ENCODE data around the gene PLXNA2. TPM values are rescaled to one million over a fixed set of nuclear protein-coding genes. Genes with fewer than 3 reads are reported as not detected.

The PLXNA2 gene
- total and polyA plus RNA-seq, 7 donors = 2.4 to 16.1 (median 6.4) TPM

DNA sequence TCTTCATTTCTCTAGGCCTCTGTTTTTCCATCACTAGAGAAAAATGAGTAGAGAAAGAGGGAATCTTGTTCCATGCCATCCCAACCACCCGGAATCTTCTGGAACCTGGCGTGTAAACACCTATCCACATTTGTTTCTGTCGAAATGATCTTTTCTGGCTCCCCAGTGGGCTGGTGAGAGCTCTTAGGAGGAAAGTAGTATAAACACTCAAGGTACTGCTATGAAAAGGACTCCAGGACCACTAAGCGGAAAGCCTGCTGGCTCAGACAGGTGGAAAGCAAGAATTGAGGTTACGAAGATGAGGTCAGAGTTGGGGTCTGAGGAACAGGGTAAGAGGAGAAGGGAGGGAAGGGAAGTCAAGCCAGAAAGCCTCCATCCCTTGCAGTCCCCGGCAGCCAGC, 90.8 kb downstream of the PLXNA2 start:
- peak; percentile 2 for DNase-seq
- 90 to 92% methylated on average over 6 of the region's 6 CpGs for WGBS, 2 donors
- H3K9me3 ChIP-seq = no peaks in the 10 kb centered on the region
- no peak overlapping the region for H3K4me3 ChIP-seq
- intact Hi-C loops (cut with DNase I) = no loop called here
- peaks cover 0 to 64% (median 48%) of the 10 kb centered on the region in 4 donors for H3K4me1 ChIP-seq
- H3K27ac ChIP-seq = peak overlapping the region in 1 of 4 donors; percentile 3
- no peak for TF ChIP-seq POLR2A (IDR thresholded peaks at IDR 0.05)
- TF ChIP-seq, protein P1, sequence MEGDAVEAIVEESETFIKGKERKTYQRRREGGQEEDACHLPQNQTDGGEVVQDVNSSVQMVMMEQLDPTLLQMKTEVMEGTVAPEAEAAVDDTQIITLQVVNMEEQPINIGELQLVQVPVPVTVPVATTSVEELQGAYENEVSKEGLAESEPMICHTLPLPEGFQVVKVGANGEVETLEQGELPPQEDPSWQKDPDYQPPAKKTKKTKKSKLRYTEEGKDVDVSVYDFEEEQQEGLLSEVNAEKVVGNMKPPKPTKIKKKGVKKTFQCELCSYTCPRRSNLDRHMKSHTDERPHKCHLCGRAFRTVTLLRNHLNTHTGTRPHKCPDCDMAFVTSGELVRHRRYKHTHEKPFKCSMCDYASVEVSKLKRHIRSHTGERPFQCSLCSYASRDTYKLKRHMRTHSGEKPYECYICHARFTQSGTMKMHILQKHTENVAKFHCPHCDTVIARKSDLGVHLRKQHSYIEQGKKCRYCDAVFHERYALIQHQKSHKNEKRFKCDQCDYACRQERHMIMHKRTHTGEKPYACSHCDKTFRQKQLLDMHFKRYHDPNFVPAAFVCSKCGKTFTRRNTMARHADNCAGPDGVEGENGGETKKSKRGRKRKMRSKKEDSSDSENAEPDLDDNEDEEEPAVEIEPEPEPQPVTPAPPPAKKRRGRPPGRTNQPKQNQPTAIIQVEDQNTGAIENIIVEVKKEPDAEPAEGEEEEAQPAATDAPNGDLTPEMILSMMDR (IDR thresholded peaks at IDR 0.05) = no peak
- no peak for TF ChIP-seq EP300 (IDR thresholded peaks at IDR 0.05)
- no peak for TF ChIP-seq POLR2AphosphoS5 (IDR thresholded peaks at IDR 0.05)
- H3K27me3 ChIP-seq = no peaks in the 10 kb centered on the region
- H3K36me3 ChIP-seq = no peaks in the 10 kb centered on the region

DNA sequence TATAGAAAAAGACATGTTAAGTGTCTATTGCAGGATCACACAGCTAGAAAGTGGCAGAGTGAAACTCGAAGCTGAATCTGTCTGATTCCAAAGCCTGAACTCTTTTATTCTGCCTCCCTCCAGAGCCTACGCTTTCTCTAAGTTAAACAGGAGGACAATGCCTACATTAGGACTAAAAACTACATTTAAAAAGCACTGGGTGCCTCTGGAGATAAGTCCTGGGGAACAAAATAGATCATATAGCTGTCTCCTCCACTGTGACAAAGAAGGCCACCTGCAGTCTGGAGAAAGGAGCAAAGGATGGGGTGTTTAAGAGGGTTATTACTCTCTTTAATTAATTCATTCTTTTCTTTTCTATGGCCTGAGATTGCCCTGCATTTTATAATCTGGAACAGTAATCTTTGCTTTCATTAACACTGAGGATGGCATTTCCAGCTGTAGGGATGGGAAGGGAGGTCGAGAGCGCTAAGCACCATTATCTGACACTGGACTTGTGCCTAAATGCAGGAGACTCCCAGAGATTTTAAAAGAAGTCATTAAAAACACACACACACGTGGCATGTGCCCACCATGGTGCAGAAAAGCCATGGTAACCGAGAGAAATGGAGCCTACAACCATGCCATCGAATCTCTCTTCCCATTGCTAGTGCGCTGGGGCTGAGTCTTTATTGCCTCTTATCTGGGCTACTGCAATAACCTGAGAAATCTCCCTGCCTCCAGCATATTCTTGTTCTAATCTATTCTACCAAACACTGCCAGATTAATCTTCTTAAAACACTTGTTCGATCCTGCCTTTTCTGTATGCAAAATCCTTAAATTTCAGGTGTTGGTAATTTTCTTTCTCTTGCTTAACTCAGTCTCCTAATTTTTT, 92.2 kb downstream of the PLXNA2 start:
- H3K4me1 ChIP-seq = peaks cover 0 to 50% (median 40%) of the 10 kb centered on the region in 4 donors
- intact Hi-C loops (cut with DNase I) = no loop called here
- H3K36me3 ChIP-seq = no peaks in the 10 kb centered on the region
- no peaks in the 10 kb centered on the region for H3K27me3 ChIP-seq
- H3K27ac ChIP-seq = peak overlapping the region in 2 of 4 donors; percentile 32 to 33
- no peaks in the 10 kb centered on the region for H3K9me3 ChIP-seq
- H3K4me3 ChIP-seq = no peak overlapping the region
- peak; percentile 2 for DNase-seq
- WGBS, 2 donors = 42 to 65% methylated on average over 9 of the region's 9 CpGs
- TF ChIP-seq EP300 (IDR thresholded peaks at IDR 0.05) (no peak), POLR2A (IDR thresholded peaks at IDR 0.05) (no peak), POLR2AphosphoS5 (IDR thresholded peaks at IDR 0.05) (no peak)
- TF ChIP-seq, protein P1 (IDR thresholded peaks at IDR 0.05) = no peak

DNA sequence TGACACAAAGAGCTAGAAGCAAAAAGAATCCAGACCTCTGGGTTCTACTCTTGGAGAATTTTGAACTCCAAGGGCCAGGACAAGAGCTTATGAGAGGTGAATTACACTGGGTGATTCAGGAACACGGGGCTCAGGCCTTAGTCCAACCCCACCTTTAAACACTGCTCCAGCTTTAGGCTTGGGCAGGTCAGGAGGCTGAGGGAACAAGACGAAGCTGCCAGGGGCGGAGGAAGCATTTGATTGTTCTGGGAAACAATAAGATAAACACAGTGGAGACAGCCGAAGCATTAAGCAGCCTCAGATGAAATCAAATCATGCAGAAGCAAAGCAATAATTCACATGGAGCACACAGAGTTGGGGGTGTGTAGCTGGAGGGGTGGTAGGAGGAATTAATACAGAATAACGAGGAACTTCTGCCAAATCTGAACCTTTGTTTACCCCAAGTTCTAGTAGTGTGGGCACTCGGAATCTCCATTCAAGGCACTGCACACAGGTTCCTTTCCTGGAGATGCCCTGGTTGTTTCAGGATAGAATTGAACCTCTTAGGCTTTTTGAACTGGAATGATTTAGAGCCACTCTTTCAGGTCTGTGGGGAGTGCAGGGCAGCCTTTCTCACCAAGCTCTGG, 93.2 kb downstream of the PLXNA2 start:
- peaks cover 0 to 42% (median 30%) of the 10 kb centered on the region in 4 donors for H3K4me1 ChIP-seq
- peak overlapping the region; percentile 24 to 43 (median 32) for H3K27ac ChIP-seq
- intact Hi-C loops (cut with DNase I) = no loop called here
- TF ChIP-seq EP300 (IDR thresholded peaks at IDR 0.05) = no peak
- no peaks in the 10 kb centered on the region for H3K27me3 ChIP-seq
- 17 to 55% methylated on average over 6 of the region's 6 CpGs for WGBS, 2 donors
- H3K36me3 ChIP-seq = no peaks in the 10 kb centered on the region
- H3K4me3 ChIP-seq = no peak overlapping the region
- peak; percentile 43 for DNase-seq
- no peaks in the 10 kb centered on the region for H3K9me3 ChIP-seq

DNA sequence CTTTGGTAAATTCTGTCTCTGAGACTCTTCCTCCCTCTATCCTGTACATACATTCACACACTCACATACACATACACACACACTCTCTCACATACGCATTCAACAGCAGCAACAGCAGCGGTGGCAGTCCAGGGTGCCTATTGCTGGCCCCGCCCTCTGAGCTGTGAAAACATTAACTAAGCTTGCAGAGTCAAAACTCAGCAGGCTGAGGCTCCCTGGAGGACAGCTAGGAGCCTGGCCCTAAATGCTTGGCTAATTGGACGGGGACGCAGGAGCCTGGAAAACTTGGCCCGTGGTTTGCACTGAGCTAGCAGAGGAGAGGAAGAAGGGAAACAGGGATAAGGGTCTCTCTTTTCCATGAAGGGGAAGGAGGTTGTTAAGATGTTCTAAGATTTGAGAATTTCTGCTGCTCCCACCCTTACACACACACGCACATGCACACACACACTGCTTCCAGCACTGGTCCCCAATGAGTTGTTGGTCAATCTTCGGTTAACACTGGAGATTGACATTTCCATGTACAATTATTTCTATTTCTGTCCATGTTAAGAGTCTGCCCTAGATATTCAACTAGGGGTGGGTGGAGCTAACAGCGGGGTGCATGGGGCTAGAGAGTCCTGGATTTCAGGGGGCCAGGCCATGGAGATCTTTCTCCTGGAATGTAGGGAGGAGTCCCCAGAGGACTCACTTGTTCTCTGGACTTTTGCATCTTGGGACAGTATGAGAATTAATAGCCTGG, 94.2 kb downstream of the PLXNA2 start:
- no peaks in the 10 kb centered on the region for H3K27me3 ChIP-seq
- intact Hi-C loops (cut with DNase I) = no loop called here
- WGBS, 2 donors = 27 to 66% methylated on average over 9 of the region's 9 CpGs
- H3K9me3 ChIP-seq = no peaks in the 10 kb centered on the region
- peak overlapping the region in 3 of 4 donors; percentile 24 to 33 (median 32) for H3K27ac ChIP-seq
- peak; percentile 64 for DNase-seq
- TF ChIP-seq POLR2A (IDR thresholded peaks at IDR 0.05) (no peak), POLR2AphosphoS5 (IDR thresholded peaks at IDR 0.05) (no peak), EP300 (IDR thresholded peaks at IDR 0.05) (no peak)
- TF ChIP-seq, protein P1 (IDR thresholded peaks at IDR 0.05) = no peak
- no peak overlapping the region for H3K4me3 ChIP-seq
- no peaks in the 10 kb centered on the region for H3K36me3 ChIP-seq
- peaks cover 0 to 51% (median 34%) of the 10 kb centered on the region in 4 donors for H3K4me1 ChIP-seq

DNA sequence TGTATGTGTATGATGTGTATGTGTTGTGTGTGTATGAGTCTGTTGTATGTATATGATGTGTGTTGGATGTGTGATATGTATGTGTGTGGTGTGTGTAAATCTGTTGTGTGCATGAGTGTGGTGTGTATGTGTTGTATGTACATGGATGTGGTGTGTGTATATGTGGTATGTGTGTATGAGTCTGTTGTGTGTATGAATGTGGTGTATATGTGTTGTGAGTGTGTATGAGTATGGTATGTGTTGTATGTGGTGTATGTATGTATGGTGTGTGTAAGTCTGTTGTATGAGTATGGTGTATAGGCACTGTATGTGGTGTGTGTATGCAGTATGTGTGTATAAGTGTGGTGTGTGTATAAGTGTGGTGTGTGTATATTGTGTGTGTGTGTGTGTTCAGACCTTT, 95.0 kb downstream of the PLXNA2 start:
- H3K27me3 ChIP-seq = no peaks in the 10 kb centered on the region
- H3K9me3 ChIP-seq = no peaks in the 10 kb centered on the region
- DNase-seq = no peak
- intact Hi-C loops (cut with DNase I) = no loop called here
- no peak for TF ChIP-seq POLR2A (IDR thresholded peaks at IDR 0.05)
- TF ChIP-seq, protein P1 (IDR thresholded peaks at IDR 0.05) = no peak
- H3K4me3 ChIP-seq = no peak overlapping the region
- no peaks in the 10 kb centered on the region for H3K36me3 ChIP-seq
- no peak overlapping the region for H3K27ac ChIP-seq
- peaks cover 0 to 52% (median 33%) of the 10 kb centered on the region in 4 donors for H3K4me1 ChIP-seq
